Bronchial epithelial cell (primary cell): ENCODE measurements around the gene MKS1. TPM values are rescaled to one million over a fixed set of nuclear protein-coding genes. Genes with fewer than 3 reads are reported as not detected.

Experiments
- DNase-seq: peaks from one replicate; pipeline ENCODE4 v3.0.0-alpha.2; 2010; ENCODE audit warnings: low read depth
- FAIRE-seq: peaks from 2 replicates; lab custom pipeline; 2011; peaks lifted over from hg19 to GRCh38; lab: Jason Lieb, UNC
- H3K27me3 ChIP-seq: 2 replicates; pipeline ENCODE4 v1.5.1; 2011; ENCODE audit warnings: low read length; ENCODE audit not compliant: control insufficient read depth, insufficient read depth
- H3K36me3 ChIP-seq: 2 replicates; pipeline ENCODE4 v1.5.1; 2011; ENCODE audit warnings: low read length; ENCODE audit not compliant: control insufficient read depth, insufficient read depth
- H3K4me3 ChIP-seq: 2 replicates; pipeline ENCODE4 v1.5.1; 2011; ENCODE audit warnings: mild to moderate bottlenecking, low read depth, low read length, control low read depth
- CTCF ChIP-seq: IDR thresholded peaks from 2 replicates; pipeline ENCODE4 v1.5.1; 2011; ENCODE audit warnings: mild to moderate bottlenecking, moderate library complexity, low read length, control low read depth, inconsistent platforms; ENCODE audit not compliant: insufficient read depth, severe bottlenecking
- total RNA-seq: library from RNA; depleted of rRNA; stranded (reverse); fragments of >200 nt; gene quantifications from 2 replicates; pipeline ENCODE4 v1.2.1, GENCODE V29; 2014

Gene MKS1
- total RNA-seq, 1 donor from 2014 or later: 11.1 TPM

DNA sequence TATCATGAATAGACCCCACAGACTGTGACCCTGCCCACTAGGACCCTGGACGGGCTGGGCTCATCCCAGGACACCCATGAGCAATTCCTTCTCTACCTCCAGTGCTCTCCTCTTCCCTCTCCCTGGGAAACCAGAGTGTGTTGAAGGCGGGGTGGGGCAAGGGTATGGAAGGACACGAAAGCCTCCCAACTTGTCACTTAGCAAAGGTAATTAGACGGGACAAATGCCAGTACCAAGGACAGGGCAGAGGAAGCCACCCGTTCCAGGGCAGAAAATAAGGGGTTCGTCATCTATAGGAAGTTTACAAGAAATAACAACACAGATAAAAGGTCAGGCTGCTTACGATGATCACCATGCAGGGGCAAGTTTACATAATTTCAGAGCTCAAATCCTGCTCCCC is 31.4 kb downstream of the MKS1 start:
- peaks cover under 1% of the 10 kb centered on the region for H3K27me3 ChIP-seq
- TF ChIP-seq CTCF: no peak
- no peak overlapping the region for H3K4me3 ChIP-seq
- no peaks in the 10 kb centered on the region for H3K36me3 ChIP-seq
- no peak for FAIRE-seq
- DNase-seq: no peak

DNA sequence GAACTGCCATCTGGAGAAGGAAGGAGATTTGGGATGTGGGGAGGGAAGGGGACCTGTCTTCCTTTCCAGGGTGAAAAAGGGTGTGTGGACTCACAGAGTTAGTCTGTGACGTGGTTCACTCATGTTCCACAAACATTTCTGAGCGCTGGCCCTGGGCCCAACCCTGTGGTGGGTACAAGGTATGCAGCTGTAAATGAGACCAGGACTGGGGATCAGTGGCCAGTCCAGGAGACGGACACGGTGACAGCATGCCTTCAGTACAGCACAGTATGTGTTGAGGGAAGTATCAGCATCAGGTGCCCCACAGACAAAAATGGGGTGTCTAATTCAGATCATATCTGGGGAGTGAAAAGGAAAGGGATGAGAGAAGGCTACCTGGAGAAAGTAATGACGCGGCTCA is 32.0 kb downstream of the MKS1 start:
- H3K4me3 ChIP-seq: no peak overlapping the region
- H3K36me3 ChIP-seq: no peaks in the 10 kb centered on the region
- FAIRE-seq: no peak
- no peak for DNase-seq
- no peak for TF ChIP-seq CTCF
- H3K27me3 ChIP-seq: no peaks in the 10 kb centered on the region

GRCh38 chr17:58186591-58186990 is 32.5 kb downstream of the MKS1 start:
- no peak for DNase-seq
- no peak for TF ChIP-seq CTCF
- FAIRE-seq: no peak
- no peaks in the 10 kb centered on the region for H3K27me3 ChIP-seq
- no peak overlapping the region for H3K4me3 ChIP-seq
- no peaks in the 10 kb centered on the region for H3K36me3 ChIP-seq

GRCh38 chr17:58184986-58185761 is 33.9 kb downstream of the MKS1 start:
- FAIRE-seq (no peak), DNase-seq (no peak)
- H3K27me3 ChIP-seq: peaks cover 4% of the 10 kb centered on the region

DNA sequence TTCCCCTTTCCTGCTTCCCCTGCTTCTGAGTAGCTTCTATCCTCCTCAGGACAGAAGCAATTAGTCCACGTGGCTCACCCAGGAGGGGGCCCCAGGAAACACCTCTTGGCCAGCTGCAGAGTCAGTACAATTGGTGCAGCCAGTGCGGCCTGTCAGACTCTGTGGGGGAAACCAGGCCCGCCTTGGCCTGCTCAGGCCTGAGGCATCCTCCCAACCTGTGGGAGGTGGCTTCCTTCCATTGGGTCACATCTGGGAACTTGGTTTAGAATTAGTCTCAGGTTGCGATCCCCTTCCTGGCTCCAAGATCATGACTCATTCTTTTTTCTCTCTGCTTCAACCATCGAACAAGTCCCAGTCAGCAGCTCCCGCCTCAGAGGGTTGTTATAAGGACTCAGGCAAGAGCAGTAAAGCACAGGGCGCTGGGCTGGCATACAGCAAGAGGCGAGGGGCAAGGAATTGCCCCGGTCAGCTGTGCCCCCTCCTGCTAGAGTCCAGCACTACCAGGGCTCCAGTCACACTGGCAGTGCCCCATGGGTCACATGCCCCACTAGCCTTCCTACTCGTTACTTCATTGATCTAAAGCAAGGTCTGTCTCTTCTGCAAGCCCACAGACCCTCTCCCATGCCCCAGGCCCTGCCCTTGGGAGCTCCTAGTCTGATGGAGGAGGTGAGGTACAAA is 34.6 kb downstream of the MKS1 start:
- FAIRE-seq (peak; percentile 52), DNase-seq (peak; percentile 88)
- Histone ChIP-seq H3K4me3 (no peak overlapping the region), H3K27me3 (peaks cover 4% of the 10 kb centered on the region), H3K36me3 (no peaks in the 10 kb centered on the region)
- no peak for TF ChIP-seq CTCF

More at GRCh38 chr17:58184986-58185761, 33.9 kb downstream of the MKS1 start:
- Histone ChIP-seq H3K36me3 (no peaks in the 10 kb centered on the region), H3K4me3 (no peak overlapping the region)
- TF ChIP-seq CTCF: no peak
